ENCODE results near the gene ZNF280A.

GRCh38 chr22:22516992-22517391 lies 3.1 kb downstream of the ZNF280A start:
- TF ChIP-seq POLR2AphosphoS5 (IDR thresholded peaks at IDR 0.05; ENCODE audit: low read depth, low read length) (no peak), CTCF (IDR thresholded peaks at IDR 0.05; ENCODE audit: control extremely low read depth in 1 of 3, insufficient read depth in 1 of 3, low read depth in 1 of 3, low read length in 3 of 3) (no peak), FOSL1 (IDR thresholded peaks at IDR 0.05; ENCODE audit: insufficient read depth, low read depth, low read length) (no peak), POLR2A (IDR thresholded peaks at IDR 0.05; ENCODE audit: control extremely low read depth in 1 of 2, low read depth in 2 of 2, low read length in 2 of 2) (no peak), TBP (IDR thresholded peaks at IDR 0.05; ENCODE audit: low read depth, low read length) (no peak), HDAC2 (IDR thresholded peaks at IDR 0.05; ENCODE audit: borderline replicate concordance in 1 of 2, low read depth in 2 of 2, low read length in 2 of 2) (no peak), TAF1 (IDR thresholded peaks at IDR 0.05; ENCODE audit: low read depth, low read length) (no peak), BRCA1 (IDR thresholded peaks at IDR 0.05; ENCODE audit: low read depth, low read length) (no peak), YY1 (IDR thresholded peaks at IDR 0.05; ENCODE audit: low read depth, low read length) (no peak), EP300 (IDR thresholded peaks at IDR 0.05; ENCODE audit: borderline replicate concordance in 1 of 2, low read depth in 2 of 2, low read length in 2 of 2) (no peak), BACH1 (IDR thresholded peaks at IDR 0.05; ENCODE audit: low read length) (no peak), TEAD4 (IDR thresholded peaks at IDR 0.05; ENCODE audit: low read depth, low read length) (no peak), KDM1A (IDR thresholded peaks at IDR 0.05; ENCODE audit: borderline replicate concordance, low read length) (no peak), GABPA (IDR thresholded peaks at IDR 0.05; ENCODE audit: borderline replicate concordance, insufficient read depth, low read length) (no peak)

Measured in H1 (cell line).